NCI-H128 (cell line): ENCODE measurements around the gene FRMD8.

Experiments
- DNase-seq: peaks from one replicate; lab custom pipeline; 2025; ENCODE audit not compliant: unreplicated experiment; lab: John Stamatoyannopoulos, UW

The FRMD8 gene

DNA sequence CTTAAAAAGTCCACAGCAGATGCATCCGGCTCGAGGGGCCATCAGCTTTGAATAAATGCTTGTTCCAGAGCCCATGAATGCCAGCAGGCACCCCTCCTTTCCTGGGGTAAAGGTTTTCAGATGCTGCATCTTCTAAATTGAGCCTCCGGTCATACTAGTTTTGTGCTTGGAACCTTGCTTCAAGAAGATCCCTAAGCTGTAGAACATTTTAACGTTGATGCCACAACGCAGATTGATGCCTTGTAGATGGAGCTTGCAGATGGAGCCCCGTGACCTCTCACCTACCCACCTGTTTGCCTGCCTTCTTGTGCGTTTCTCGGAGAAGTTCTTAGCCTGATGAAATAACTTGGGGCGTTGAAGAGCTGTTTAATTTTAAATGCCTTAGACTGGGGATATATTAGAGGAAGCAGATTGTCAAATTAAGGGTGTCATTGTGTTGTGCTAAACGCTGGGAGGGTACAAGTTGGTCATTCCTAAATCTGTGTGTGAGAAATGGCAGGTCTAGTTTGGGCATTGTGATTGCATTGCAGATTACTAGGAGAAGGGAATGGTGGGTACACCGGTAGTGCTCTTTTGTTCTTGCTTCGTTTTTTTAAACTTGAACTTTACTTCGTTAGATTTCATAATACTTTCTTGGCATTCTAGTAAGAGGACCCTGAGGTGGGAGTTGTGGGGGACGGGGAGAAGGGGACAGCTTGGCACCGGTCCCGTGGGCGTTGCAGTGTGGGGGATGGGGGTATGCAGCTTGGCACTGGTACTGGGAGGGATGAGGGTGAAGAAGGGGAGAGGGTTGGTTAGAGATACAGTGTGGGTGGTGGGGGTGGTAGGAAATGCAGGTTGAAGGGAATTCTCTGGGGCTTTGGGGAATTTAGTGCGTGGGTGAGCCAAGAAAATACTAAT lies 38.0 kb downstream of the FRMD8 start:
- DNase-seq = no peak

- DNase-seq = no peak
These were observed 38.9 kb downstream of the FRMD8 start for GRCh38 chr11:65425105-65425970.

- no peak for DNase-seq
These were observed 39.8 kb downstream of the FRMD8 start for GRCh38 chr11:65425971-65426838.

DNA sequence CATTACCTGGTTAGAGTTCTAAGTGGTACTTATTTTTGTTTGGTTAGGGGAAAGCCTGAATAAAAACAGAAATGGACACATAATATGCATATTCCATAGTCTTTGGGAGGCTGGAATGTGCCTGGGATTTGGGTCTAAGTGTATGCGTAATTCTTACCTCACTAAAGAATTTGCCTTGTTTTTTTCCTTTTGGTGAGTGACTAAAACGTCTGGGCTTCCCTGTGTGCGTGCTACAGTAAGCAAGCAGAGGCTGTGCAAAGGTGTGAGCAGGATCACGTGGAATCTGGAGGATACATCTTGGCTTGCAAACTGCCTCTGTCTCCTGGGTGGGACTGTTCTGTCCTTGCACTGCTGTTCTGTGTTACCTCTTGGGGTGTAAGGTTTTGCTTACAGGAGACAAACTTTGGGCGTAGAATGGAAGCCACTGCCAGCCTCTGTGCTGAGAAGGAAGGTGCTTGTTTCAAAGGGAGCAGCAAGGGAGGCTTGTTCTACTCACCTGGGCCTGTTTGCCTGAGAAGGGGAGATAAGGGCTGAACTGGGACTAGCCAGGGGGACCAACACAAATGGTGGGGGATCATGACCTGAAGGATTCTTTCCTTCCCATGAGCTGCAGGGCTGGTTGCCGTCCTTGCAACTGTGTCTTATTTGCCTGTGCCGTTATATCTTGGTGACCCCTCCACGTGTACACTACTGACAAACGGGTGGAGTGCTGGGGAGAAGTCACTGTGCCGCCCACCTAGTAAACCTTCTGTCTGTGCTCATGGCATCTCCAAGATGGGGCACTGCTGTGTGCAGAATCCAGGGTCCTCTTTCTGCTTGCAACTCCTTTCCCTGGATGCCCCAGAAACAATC lies 40.6 kb downstream of the FRMD8 start:
- DNase-seq = no peak

- no peak for DNase-seq
These were observed 41.5 kb downstream of the FRMD8 start for GRCh38 chr11:65427691-65428577.

DNA sequence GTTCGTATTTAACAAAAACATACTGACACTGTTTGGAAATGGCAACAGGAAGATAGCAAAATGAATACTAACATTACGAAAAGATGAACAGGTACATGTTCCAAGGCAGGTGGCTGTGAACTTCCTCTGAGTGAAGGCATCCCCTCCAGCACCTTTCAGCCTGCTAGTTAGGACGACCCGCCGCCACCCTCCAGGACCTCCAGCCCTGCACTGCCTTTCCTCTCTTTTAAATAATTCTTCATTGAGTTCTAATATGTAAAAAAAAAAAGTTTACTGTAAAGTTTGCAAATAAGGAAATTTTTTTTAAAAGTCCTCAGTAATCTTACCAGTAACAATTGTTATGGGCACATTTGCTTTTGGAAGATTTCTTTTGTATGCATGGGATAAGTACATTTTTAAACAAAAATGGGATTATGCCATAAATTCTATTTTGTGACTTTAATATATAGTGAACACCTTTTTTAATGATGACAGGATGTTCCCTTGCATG lies 42.2 kb downstream of the FRMD8 start:
- no peak for DNase-seq

DNA sequence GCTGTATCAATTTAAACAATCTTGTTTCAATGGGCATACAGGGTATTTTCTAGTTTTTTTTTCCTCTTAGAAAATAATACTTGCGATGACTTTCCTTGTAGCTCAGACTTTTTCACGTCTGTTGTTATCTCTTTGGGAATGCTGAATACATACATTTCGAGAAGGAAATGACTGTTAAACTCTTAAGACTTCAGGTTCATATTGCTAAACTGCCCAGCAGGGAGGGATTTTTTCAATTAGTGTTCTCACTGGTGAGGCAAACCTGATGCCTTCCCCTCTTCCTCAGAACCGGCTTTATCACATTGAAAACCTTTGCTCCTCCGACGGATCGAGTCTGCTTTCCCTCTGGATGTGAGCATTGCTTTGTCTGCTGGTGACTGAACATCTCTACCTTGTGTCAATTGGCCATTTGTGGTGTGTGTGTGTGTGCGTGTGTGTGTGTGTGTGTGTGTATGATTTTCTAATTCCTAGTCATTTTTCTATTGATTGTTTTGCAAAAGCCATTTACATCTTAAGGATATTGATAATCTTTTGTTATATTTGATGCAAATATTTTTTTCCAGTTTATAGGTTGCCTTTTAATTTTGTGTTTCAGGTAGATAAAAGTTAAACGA lies 42.7 kb downstream of the FRMD8 start:
- no peak for DNase-seq

DNA sequence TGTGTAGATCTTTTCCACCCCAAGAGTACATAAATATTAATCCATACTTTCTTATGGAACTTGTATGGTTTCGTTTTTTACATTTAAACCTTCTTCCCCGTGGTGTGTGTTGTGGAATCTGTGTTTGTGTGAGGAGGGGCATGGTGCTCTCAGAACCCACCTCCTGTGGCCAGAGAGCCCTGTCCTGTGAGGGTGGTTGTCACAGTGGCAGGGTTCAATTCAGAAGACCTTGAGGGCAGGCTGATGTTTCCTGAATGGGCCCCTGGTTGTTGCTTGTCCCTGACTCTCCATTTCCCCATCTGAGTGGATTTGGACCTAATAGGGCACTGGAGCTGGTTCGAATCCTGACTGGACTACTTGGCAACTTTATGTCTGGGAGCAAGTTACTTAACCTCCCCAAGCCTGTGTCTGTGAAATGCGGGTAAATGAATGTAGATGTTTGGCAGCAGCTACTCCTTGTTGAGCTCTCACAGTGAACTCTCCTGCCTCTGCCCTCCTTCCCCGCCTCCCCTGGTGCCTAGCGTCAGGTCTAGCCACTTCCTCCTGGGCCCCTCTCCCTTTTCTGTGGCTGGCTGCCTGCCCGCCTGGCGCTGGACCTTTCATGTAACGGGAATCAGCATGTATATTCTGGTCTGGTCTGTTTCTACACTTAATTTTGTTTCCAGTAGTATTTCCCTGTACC lies 43.4 kb downstream of the FRMD8 start:
- DNase-seq = no peak

GRCh38 chr11:65430406-65431217 lies 44.2 kb downstream of the FRMD8 start:
- no peak for DNase-seq

- DNase-seq = no peak
These were observed 45.1 kb downstream of the FRMD8 start for GRCh38 chr11:65431451-65432099.

DNA sequence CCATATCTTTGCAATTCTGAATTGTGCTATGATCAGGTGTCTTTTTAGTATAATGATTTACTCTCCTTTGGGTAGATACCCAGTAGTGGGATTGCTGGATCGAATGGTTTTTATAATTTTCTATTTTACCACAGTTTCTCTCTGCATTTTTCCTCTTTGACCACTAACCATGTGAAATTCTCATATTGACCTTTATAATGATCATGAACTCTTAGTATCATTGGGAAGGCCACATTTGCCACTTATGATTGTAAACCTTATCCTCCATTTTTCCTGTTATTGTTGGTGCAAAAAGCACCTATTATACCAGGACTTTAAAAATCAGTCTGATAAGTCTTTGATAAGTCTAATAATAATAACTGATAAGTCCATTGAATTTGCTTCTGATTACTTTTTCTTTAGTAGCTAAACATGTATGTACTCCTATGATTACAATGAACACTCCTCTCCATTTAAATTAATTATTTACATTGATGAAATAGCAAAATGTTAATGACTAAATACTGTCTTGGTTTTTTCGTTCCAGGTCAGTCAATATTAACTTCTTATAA lies 45.7 kb downstream of the FRMD8 start:
- no peak for DNase-seq

GRCh38 chr11:65432686-65433582 lies 46.5 kb downstream of the FRMD8 start:
- no peak for DNase-seq

DNA sequence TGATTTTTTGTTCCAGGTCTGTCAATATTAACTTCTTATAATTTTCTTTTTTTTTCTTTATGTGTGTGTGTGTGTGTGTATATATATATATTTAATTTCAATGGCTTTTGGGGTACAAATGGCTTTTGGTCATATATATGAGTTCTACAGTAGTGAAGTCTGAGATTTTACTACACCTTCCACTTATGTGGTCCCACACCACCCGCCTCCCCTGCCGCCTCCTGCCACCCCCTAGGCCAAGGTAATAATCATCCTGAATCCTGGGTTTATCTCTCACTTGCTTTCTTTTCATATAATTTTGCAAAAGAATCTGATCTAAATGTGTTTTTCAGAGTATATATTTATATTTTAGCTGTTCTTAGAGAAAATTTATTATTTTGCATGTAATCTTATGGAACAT lies 47.2 kb downstream of the FRMD8 start:
- no peak for DNase-seq

DNA sequence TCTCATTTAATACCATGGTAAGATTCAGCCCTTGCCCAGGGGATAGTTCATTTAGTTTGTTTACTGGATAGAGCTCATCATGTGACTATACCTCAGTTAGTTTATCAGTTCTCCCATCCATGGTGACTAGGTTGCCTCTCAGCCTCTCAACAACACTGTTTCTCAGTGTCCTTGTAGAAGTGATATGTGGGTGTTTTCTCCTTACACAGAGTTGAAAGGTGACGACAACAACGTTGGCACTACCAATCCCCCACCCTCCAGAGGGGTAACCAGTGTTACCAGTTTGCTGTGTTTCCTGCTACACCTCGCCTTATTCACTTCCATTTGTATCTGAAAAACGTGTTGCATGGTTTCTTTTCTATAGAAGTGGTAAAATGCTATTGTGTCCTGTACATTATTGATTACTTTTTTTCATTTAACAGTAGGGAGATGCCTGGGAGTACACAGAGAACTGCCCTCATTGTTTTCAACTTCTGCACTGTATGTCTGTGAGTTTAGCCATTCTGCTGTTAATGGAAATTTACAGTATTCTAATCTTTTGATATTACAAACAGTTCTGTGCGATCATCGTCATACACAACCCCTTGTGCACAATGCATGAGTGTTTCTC lies 47.7 kb downstream of the FRMD8 start:
- no peak for DNase-seq
